Measurements from ENCODE around the gene COL27A1. TPM values are rescaled to one million over a fixed set of nuclear protein-coding genes. Genes with fewer than 3 reads are reported as not detected.

Gene COL27A1
- total RNA-seq, 1 donor from 2014 or later = 4.3 TPM

DNA sequence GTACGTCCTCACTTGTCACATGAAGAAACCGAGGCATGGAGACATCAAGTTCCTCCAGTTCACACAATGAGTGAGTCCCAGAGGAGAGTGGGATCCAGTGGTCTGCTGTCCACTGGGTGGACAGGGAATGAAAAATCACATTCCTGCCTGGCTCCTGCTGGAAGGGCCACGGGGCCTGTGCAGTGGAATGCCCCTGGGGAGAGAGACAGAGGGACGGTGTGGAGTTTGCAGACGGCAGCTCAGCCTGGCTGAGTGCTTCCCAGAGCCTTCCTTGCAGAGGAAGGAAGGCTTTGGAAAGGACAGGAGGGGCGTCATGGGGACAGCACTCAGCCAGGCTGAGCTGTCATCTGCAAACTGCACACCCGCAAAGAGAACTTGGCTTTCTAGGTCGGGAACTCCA, 74.7 kb downstream of the COL27A1 start:
- TF ChIP-seq EZH2phosphoT487 (IDR thresholded peaks at IDR 0.05) = no peak
- TF ChIP-seq, protein P1, sequence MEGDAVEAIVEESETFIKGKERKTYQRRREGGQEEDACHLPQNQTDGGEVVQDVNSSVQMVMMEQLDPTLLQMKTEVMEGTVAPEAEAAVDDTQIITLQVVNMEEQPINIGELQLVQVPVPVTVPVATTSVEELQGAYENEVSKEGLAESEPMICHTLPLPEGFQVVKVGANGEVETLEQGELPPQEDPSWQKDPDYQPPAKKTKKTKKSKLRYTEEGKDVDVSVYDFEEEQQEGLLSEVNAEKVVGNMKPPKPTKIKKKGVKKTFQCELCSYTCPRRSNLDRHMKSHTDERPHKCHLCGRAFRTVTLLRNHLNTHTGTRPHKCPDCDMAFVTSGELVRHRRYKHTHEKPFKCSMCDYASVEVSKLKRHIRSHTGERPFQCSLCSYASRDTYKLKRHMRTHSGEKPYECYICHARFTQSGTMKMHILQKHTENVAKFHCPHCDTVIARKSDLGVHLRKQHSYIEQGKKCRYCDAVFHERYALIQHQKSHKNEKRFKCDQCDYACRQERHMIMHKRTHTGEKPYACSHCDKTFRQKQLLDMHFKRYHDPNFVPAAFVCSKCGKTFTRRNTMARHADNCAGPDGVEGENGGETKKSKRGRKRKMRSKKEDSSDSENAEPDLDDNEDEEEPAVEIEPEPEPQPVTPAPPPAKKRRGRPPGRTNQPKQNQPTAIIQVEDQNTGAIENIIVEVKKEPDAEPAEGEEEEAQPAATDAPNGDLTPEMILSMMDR (IDR thresholded peaks at IDR 0.05) = no peak
- TF ChIP-seq EZH2 (IDR thresholded peaks at IDR 0.05) = no peak
- no peak overlapping the region for H3K4me3 Mint-ChIP-seq
- H3K4me2 ChIP-seq = no peak overlapping the region
- H2AFZ ChIP-seq (replicated peaks) = no peak overlapping the region
- H3K27ac Mint-ChIP-seq = peak overlapping the region; percentile 74
- H4K20me1 ChIP-seq (ENCODE audit: low read depth) = peaks cover 23% of the 10 kb centered on the region
- H3K36me3 Mint-ChIP-seq = no peaks in the 10 kb centered on the region
- no peaks in the 10 kb centered on the region for H3K36me3 ChIP-seq
- H3K9me3 ChIP-seq (ENCODE audit: low read depth) = no peaks in the 10 kb centered on the region
- DNase-seq (ENCODE audit: low spot score) = peak; percentile 24
- no peaks in the 10 kb centered on the region for H3K27me3 ChIP-seq
- no peak overlapping the region for H3K27ac ChIP-seq
- H3K4me1 ChIP-seq = peaks cover 29% of the 10 kb centered on the region
- H3K4me1 Mint-ChIP-seq = peaks cover 81% of the 10 kb centered on the region
- no peak overlapping the region for H3K9ac ChIP-seq
- H3K79me2 ChIP-seq (ENCODE audit: low read depth) = no peaks in the 10 kb centered on the region
- peaks cover 8% of the 10 kb centered on the region for H3K27me3 Mint-ChIP-seq (ENCODE audit: insufficient read depth, low read depth)
- H3K4me3 ChIP-seq = no peak overlapping the region
- H3K9me3 Mint-ChIP-seq = no peaks in the 10 kb centered on the region
- H3F3A ChIP-seq (ENCODE audit: low read depth) = peaks cover 20% of the 10 kb centered on the region

DNA sequence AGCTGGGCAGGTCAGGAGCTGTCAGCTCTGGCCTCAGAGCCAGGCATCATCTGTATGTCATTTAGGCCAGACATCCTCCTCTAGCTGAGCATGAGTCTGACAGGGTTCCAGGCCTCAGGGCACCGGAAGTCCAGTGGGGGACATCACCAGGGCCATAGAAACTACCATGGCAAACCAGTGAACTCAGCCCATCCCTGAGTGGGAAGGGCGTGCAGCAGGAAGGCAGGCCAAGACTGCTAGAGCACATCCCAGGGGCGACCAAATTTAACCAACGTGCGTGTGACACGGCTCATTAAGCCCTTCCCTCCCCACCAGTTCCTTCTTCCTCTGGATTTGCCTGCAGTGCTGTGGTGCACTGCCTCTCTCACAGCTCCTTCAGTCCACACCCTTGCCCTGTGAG, 75.9 kb downstream of the COL27A1 start:
- no peak overlapping the region for H3K4me3 ChIP-seq
- peaks cover 20% of the 10 kb centered on the region for H3F3A ChIP-seq (ENCODE audit: low read depth)
- no peak overlapping the region for H3K4me2 ChIP-seq
- Mint-ChIP-seq H3K27ac (peak overlapping the region; percentile 93), H3K36me3 (no peaks in the 10 kb centered on the region), H3K9me3 (no peaks in the 10 kb centered on the region), H3K4me3 (no peak overlapping the region), H3K4me1 (peaks cover 78% of the 10 kb centered on the region), H3K27me3 (ENCODE audit: insufficient read depth, low read depth) (peaks cover 8% of the 10 kb centered on the region)
- H4K20me1 ChIP-seq (ENCODE audit: low read depth) = peaks cover 23% of the 10 kb centered on the region
- TF ChIP-seq, protein P1 (IDR thresholded peaks at IDR 0.05) = no peak
- no peak for TF ChIP-seq EZH2phosphoT487 (IDR thresholded peaks at IDR 0.05)
- no peak for TF ChIP-seq EZH2 (IDR thresholded peaks at IDR 0.05)
- no peak overlapping the region for H2AFZ ChIP-seq (replicated peaks)
- H3K27ac ChIP-seq = no peak overlapping the region
- no peak overlapping the region for H3K9ac ChIP-seq
- peaks cover 34% of the 10 kb centered on the region for H3K4me1 ChIP-seq
- no peaks in the 10 kb centered on the region for H3K79me2 ChIP-seq (ENCODE audit: low read depth)
- H3K36me3 ChIP-seq = no peaks in the 10 kb centered on the region
- no peak for DNase-seq (ENCODE audit: low spot score)
- no peaks in the 10 kb centered on the region for H3K9me3 ChIP-seq (ENCODE audit: low read depth)
- no peaks in the 10 kb centered on the region for H3K27me3 ChIP-seq

DNA sequence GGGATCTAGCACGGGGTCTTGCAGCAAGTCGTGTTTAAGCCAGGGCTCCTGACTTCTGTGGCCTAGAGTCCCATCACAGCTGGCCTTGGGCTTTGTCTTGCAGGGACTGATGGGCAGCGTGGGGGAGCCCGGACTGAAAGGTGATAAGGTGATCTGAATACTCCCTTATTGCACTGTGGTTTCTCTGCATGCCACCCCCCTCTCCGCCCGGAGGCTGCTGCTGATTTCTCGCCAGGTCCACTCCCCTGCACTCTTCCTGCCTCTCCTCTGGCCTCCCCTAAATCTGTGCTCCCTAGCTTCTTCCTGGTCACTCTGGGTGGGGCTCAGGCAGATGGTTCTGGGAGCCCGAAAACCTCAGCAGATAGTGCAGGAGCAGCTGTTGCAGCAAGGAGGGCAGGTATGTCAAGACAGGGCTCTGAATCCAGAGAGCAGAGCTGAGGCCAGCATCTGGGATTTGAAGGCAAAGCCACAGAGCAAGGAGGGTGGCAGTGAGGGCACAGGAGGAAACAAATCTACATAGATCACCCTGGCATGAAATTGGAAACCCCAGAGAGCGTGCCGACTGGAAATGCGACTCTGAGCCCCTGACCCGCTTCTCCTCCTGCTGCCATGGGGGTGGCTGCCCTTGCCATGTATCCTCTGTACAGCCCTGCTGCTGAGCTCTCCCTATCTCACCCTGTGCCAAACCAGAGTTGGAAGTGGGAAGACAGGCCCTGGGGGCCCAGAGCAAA, 76.5 kb downstream of the COL27A1 start:
- Histone ChIP-seq H3K9ac (no peak overlapping the region), H3K79me2 (ENCODE audit: low read depth) (no peaks in the 10 kb centered on the region), H2AFZ (replicated peaks) (no peak overlapping the region), H3K27me3 (no peaks in the 10 kb centered on the region), H3K27ac (no peak overlapping the region), H3F3A (ENCODE audit: low read depth) (peaks cover 20% of the 10 kb centered on the region), H3K4me3 (no peak overlapping the region), H3K4me2 (no peak overlapping the region), H3K9me3 (ENCODE audit: low read depth) (no peaks in the 10 kb centered on the region), H3K4me1 (peaks cover 34% of the 10 kb centered on the region), H4K20me1 (ENCODE audit: low read depth) (peaks cover 23% of the 10 kb centered on the region), H3K36me3 (no peaks in the 10 kb centered on the region)
- Mint-ChIP-seq H3K4me1 (peaks cover 73% of the 10 kb centered on the region), H3K36me3 (no peaks in the 10 kb centered on the region), H3K9me3 (no peaks in the 10 kb centered on the region), H3K27me3 (ENCODE audit: insufficient read depth, low read depth) (peaks cover 8% of the 10 kb centered on the region), H3K27ac (peak overlapping the region; percentile 97), H3K4me3 (no peak overlapping the region)
- DNase-seq (ENCODE audit: low spot score) = no peak
- no peak for TF ChIP-seq EZH2 (IDR thresholded peaks at IDR 0.05)

DNA sequence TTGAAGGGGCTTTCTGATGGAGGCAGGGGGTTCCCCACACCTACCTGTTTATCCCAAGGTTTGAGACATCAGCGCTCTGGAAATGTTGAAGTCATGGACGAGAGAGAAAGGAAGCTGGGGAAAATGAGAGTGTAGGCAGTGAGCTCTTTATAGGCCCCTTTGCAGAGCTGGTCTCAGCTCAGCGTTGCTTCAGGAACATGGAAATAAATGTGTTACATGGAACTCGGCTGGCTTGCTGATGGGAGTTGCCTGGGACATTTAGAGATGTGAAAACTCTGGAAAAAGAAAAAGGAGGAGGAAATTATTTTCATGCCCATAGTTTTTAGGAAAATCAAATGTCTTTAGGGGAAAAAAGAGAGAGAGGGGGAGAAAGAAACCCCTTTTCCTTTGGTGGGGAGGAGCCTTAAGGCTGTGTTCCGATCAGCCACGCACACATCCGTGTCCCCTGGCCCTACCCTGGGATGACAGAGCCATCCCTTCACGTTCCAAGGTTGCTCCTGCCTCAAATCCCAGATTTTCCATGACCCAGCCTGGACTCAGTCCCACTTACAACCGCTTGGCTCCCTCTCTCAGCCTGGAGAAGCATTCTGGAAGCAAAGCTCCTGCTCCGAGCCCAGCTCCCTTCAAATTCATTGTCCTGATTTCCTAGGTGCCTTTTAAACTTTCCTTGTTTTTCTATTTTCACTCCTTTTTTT, 78.3 kb downstream of the COL27A1 start:
- no peaks in the 10 kb centered on the region for H3K36me3 ChIP-seq
- peaks cover 13% of the 10 kb centered on the region for H4K20me1 ChIP-seq (ENCODE audit: low read depth)
- Mint-ChIP-seq H3K9me3 (no peaks in the 10 kb centered on the region), H3K27ac (peak overlapping the region; percentile 12), H3K4me1 (peaks cover 61% of the 10 kb centered on the region), H3K27me3 (ENCODE audit: insufficient read depth, low read depth) (peaks cover 5% of the 10 kb centered on the region), H3K4me3 (peak overlapping the region; percentile 28), H3K36me3 (no peaks in the 10 kb centered on the region)
- no peak for DNase-seq (ENCODE audit: low spot score)
- H2AFZ ChIP-seq (replicated peaks) = no peak overlapping the region
- no peak overlapping the region for H3K27ac ChIP-seq
- no peak overlapping the region for H3K9ac ChIP-seq
- no peak overlapping the region for H3K4me2 ChIP-seq
- no peaks in the 10 kb centered on the region for H3K79me2 ChIP-seq (ENCODE audit: low read depth)
- TF ChIP-seq, protein P1 (IDR thresholded peaks at IDR 0.05) = no peak
- TF ChIP-seq EZH2 (IDR thresholded peaks at IDR 0.05) = no peak
- TF ChIP-seq EZH2phosphoT487 (IDR thresholded peaks at IDR 0.05) = no peak
- no peaks in the 10 kb centered on the region for H3K27me3 ChIP-seq
- peaks cover 21% of the 10 kb centered on the region for H3K4me1 ChIP-seq
- H3K4me3 ChIP-seq = no peak overlapping the region
- H3K9me3 ChIP-seq (ENCODE audit: low read depth) = no peaks in the 10 kb centered on the region
- H3F3A ChIP-seq (ENCODE audit: low read depth) = peaks cover 15% of the 10 kb centered on the region
